ENCODE data around the gene MYLK3. TPM values are rescaled to one million over a fixed set of nuclear protein-coding genes. Genes with fewer than 3 reads are reported as not detected.
"Not testable (repeated sequence)": the region's sequence is repeated elsewhere in the genome, so short reads cannot be mapped to it uniquely, and the experiment has no call there.

Gene MYLK3
- polyA plus RNA-seq, 3 donors, result 0.32 TPM; not detected in 2

DNA sequence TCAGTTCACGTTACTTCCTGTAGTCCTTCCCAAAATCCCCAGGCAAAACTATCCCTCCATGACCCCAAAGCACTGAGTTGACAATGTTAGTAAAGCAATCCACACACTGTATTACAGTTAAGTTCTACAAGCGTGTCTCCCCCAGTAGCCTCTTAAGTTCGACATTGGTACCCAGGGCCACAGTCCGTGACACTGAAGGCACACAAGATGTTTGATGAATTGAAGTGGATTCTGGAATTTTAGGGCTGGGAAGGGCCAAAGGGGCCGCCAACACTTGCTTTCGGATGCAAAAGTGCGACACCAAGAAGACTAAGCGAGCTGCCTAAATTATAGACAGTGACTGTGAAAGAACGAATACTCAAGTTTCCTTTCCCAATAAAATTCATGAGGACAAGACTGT, 60.7 kb downstream of the MYLK3 start:
- Mint-ChIP-seq H3K27me3 (ENCODE audit: low read depth in 3 of 3) (no peaks in the 10 kb centered on the region), H3K36me3 (peaks cover 0 to 3% of the 10 kb centered on the region in 2 donors), H3K27ac (no peak overlapping the region), H3K4me3 (no peak overlapping the region), H3K9me3 (peaks cover 0 to 2% (median 0%) of the 10 kb centered on the region in 7 donors), H3K4me1 (peaks cover 36% of the 10 kb centered on the region)
- TF ChIP-seq, protein P1, sequence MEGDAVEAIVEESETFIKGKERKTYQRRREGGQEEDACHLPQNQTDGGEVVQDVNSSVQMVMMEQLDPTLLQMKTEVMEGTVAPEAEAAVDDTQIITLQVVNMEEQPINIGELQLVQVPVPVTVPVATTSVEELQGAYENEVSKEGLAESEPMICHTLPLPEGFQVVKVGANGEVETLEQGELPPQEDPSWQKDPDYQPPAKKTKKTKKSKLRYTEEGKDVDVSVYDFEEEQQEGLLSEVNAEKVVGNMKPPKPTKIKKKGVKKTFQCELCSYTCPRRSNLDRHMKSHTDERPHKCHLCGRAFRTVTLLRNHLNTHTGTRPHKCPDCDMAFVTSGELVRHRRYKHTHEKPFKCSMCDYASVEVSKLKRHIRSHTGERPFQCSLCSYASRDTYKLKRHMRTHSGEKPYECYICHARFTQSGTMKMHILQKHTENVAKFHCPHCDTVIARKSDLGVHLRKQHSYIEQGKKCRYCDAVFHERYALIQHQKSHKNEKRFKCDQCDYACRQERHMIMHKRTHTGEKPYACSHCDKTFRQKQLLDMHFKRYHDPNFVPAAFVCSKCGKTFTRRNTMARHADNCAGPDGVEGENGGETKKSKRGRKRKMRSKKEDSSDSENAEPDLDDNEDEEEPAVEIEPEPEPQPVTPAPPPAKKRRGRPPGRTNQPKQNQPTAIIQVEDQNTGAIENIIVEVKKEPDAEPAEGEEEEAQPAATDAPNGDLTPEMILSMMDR (IDR thresholded peaks at IDR 0.05), result no peak
- Histone ChIP-seq H3K9ac (ENCODE audit: insufficient read depth, low read length, poor library complexity, severe bottlenecking) (peak overlapping the region; percentile 95), H3K79me2 (ENCODE audit: insufficient read depth, low read length) (peaks cover 94% of the 10 kb centered on the region), H3K4me3 (replicated peaks in 1 of 3; ENCODE audit: low read depth in 2 of 3, low read length in 3 of 3) (peak overlapping the region; percentile 77 to 87 (median 85)), H3K27ac (ENCODE audit: low read depth in 1 of 2, low read length in 2 of 2) (peak overlapping the region; percentile 44 to 96), H3K9me3 (replicated peaks in 1 of 2; ENCODE audit: control insufficient read depth in 1 of 2, insufficient read depth in 1 of 2, low read length in 2 of 2) (no peaks in the 10 kb centered on the region), H2AFZ (ENCODE audit: insufficient read depth, low read depth, low read length, poor library complexity, severe bottlenecking) (peak overlapping the region; percentile 83), H3K4me2 (replicated peaks; ENCODE audit: extremely low read depth, low read length, poor library complexity, severe bottlenecking) (peak overlapping the region; percentile 96), H4K20me1 (ENCODE audit: insufficient read depth, low read length) (peaks cover 54% of the 10 kb centered on the region), H3K36me3 (replicated peaks in 1 of 2; ENCODE audit: control insufficient read depth in 1 of 2, insufficient read depth in 2 of 2, low read length in 2 of 2) (peaks cover 6 to 8% of the 10 kb centered on the region in 2 donors), H3K27me3 (ENCODE audit: control insufficient read depth in 2 of 2, insufficient read depth in 2 of 2, low read length in 2 of 2) (no peaks in the 10 kb centered on the region), H3K4me1 (ENCODE audit: control insufficient read depth in 1 of 2, insufficient read depth in 2 of 2, low read length in 2 of 2) (peaks cover 39 to 47% of the 10 kb centered on the region in 2 donors)
- DNase-seq, result no peak
- 93% methylated on average over 3 of the region's 9 CpGs for WGBS (ENCODE audit: insufficient coverage)
- intact Hi-C loops (cut with micrococcal nuclease), result loop anchor here in 1 of 2 donors (5.0 kb wide), 1 partner anchor 100 kb away; no protein-coding TSS in a partner anchor

- Mint-ChIP-seq H3K4me1 (peaks cover 34% of the 10 kb centered on the region), H3K27me3 (ENCODE audit: low read depth in 3 of 3) (no peaks in the 10 kb centered on the region), H3K4me3 (no peak overlapping the region), H3K27ac (no peak overlapping the region), H3K9me3 (peaks cover 0 to 2% (median 0%) of the 10 kb centered on the region in 7 donors), H3K36me3 (peaks cover 3% of the 10 kb centered on the region in 2 donors)
- peak overlapping the region; percentile 96 for H3K4me2 ChIP-seq (replicated peaks; ENCODE audit: extremely low read depth, low read length, poor library complexity, severe bottlenecking)
- peak overlapping the region; percentile 77 to 87 (median 85) for H3K4me3 ChIP-seq (replicated peaks in 1 of 3; ENCODE audit: low read depth in 2 of 3, low read length in 3 of 3)
- H3K27me3 ChIP-seq (ENCODE audit: control insufficient read depth in 2 of 2, insufficient read depth in 2 of 2, low read length in 2 of 2), result no peaks in the 10 kb centered on the region
- WGBS (ENCODE audit: insufficient coverage), result 47% methylated on average over 2 of the region's 5 CpGs
- no peak overlapping the region for H2AFZ ChIP-seq (ENCODE audit: insufficient read depth, low read depth, low read length, poor library complexity, severe bottlenecking)
- H3K79me2 ChIP-seq (ENCODE audit: insufficient read depth, low read length), result peaks cover 94% of the 10 kb centered on the region
- intact Hi-C loops (cut with micrococcal nuclease), result loop anchor here in 1 of 2 donors (5.0 kb wide), 1 partner anchor 100 kb away; no protein-coding TSS in a partner anchor
- H3K9me3 ChIP-seq (replicated peaks in 1 of 2; ENCODE audit: control insufficient read depth in 1 of 2, insufficient read depth in 1 of 2, low read length in 2 of 2), result no peaks in the 10 kb centered on the region
- peaks cover 58% of the 10 kb centered on the region for H4K20me1 ChIP-seq (ENCODE audit: insufficient read depth, low read length)
- peak overlapping the region; percentile 95 for H3K9ac ChIP-seq (ENCODE audit: insufficient read depth, low read length, poor library complexity, severe bottlenecking)
- TF ChIP-seq, protein P1 (IDR thresholded peaks at IDR 0.05), result no peak
- H3K36me3 ChIP-seq (replicated peaks in 1 of 2; ENCODE audit: control insufficient read depth in 1 of 2, insufficient read depth in 2 of 2, low read length in 2 of 2), result peaks cover 10 to 14% of the 10 kb centered on the region in 2 donors
- peak overlapping the region in 1 of 2 donors; percentile 96 for H3K27ac ChIP-seq (ENCODE audit: low read depth in 1 of 2, low read length in 2 of 2)
- peaks cover 38 to 47% of the 10 kb centered on the region in 2 donors for H3K4me1 ChIP-seq (ENCODE audit: control insufficient read depth in 1 of 2, insufficient read depth in 2 of 2, low read length in 2 of 2)
- DNase-seq, result no peak
These were observed 61.2 kb downstream of the MYLK3 start for GRCh38 chr16:46686815-46687473.

GRCh38 chr16:46681867-46682266, 66.3 kb downstream of the MYLK3 start:
- H3K4me3 Mint-ChIP-seq; H3K9me3 Mint-ChIP-seq; H3K27me3 ChIP-seq (ENCODE audit: control insufficient read depth in 2 of 2, insufficient read depth in 2 of 2, low read length in 2 of 2); H2AFZ ChIP-seq (ENCODE audit: insufficient read depth, low read depth, low read length, poor library complexity, severe bottlenecking); H3K27ac Mint-ChIP-seq; H3K4me2 ChIP-seq (replicated peaks; ENCODE audit: extremely low read depth, low read length, poor library complexity, severe bottlenecking); intact Hi-C loops (cut with micrococcal nuclease); H3K27me3 Mint-ChIP-seq (ENCODE audit: low read depth in 3 of 3); DNase-seq; H3K4me3 ChIP-seq (replicated peaks in 1 of 3; ENCODE audit: low read depth in 2 of 3, low read length in 3 of 3); H3K9me3 ChIP-seq (replicated peaks in 1 of 2; ENCODE audit: control insufficient read depth in 1 of 2, insufficient read depth in 1 of 2, low read length in 2 of 2); H3K9ac ChIP-seq (ENCODE audit: insufficient read depth, low read length, poor library complexity, severe bottlenecking): not testable (repeated sequence)
- WGBS (ENCODE audit: insufficient coverage), result no CpG with 5 or more reads among the region's 2 CpGs
- H3K36me3 Mint-ChIP-seq, result peaks cover 37 to 51% of the 10 kb centered on the region in 2 donors
- Histone ChIP-seq H3K36me3 (replicated peaks in 1 of 2; ENCODE audit: control insufficient read depth in 1 of 2, insufficient read depth in 2 of 2, low read length in 2 of 2) (peaks cover 55 to 64% of the 10 kb centered on the region in 2 donors), H4K20me1 (ENCODE audit: insufficient read depth, low read length) (peaks cover 74% of the 10 kb centered on the region), H3K27ac (ENCODE audit: low read depth in 1 of 2, low read length in 2 of 2) (peak overlapping the region in 1 of 2 donors; percentile 49), H3K79me2 (ENCODE audit: insufficient read depth, low read length) (peaks cover 69% of the 10 kb centered on the region), H3K4me1 (ENCODE audit: control insufficient read depth in 1 of 2, insufficient read depth in 2 of 2, low read length in 2 of 2) (peaks cover 9 to 14% of the 10 kb centered on the region in 2 donors)
- H3K4me1 Mint-ChIP-seq, result peaks cover 23% of the 10 kb centered on the region
